MM.1S (cell line): Measurements from ENCODE around the gene VPS13C.

Experiments used
- EZH2 ChIP-seq: fragments of 300-600 bp; sonication (generic); optimal IDR thresholded peaks from 2 replicates; pipeline ENCODE3; 2017; ENCODE audit warnings: low read depth, mild to moderate bottlenecking, antibody characterized with exemption, low read length, mixed read lengths
- EZH2phosphoT487 ChIP-seq: fragments of 300-600 bp; sonication (generic); IDR thresholded peaks from 2 replicates; pipeline ENCODE4 v1.6.1; 2018; ENCODE audit warnings: antibody characterized with exemption, low read length
- TF ChIP-seq, protein P1 (sequence below): fragments of 300-600 bp; sonication (generic); IDR thresholded peaks from 2 replicates; pipeline ENCODE4 v1.5.1; 2016; ENCODE audit warnings: antibody characterized with exemption, low read length, mixed read lengths

DNA sequence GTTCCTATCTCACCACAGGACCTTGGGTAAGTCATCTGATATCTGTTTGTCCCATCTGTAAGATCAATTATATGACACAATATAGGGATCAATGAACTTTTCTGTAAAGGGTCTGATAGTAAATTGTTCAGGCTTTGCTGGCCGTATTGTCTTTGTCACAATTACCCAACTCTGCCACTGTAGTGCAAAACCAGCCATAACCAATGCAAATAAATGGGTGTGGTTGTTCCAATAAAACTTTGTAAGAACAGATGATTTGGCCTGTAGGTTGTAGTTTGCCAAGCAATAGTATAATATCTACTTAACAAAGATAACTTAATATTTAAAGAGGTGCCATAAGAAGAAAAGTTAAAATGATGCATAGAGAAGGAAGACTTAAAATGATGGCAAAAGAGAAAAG, 210.8 kb downstream of the VPS13C start:
- TF ChIP-seq, protein P1, sequence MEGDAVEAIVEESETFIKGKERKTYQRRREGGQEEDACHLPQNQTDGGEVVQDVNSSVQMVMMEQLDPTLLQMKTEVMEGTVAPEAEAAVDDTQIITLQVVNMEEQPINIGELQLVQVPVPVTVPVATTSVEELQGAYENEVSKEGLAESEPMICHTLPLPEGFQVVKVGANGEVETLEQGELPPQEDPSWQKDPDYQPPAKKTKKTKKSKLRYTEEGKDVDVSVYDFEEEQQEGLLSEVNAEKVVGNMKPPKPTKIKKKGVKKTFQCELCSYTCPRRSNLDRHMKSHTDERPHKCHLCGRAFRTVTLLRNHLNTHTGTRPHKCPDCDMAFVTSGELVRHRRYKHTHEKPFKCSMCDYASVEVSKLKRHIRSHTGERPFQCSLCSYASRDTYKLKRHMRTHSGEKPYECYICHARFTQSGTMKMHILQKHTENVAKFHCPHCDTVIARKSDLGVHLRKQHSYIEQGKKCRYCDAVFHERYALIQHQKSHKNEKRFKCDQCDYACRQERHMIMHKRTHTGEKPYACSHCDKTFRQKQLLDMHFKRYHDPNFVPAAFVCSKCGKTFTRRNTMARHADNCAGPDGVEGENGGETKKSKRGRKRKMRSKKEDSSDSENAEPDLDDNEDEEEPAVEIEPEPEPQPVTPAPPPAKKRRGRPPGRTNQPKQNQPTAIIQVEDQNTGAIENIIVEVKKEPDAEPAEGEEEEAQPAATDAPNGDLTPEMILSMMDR: no peak
- TF ChIP-seq EZH2phosphoT487 (no peak), EZH2 (no peak)
